Activated CD4-positive, alpha-beta memory T cell treated with anti-CD3 and anti-CD28 coated beads for 36 hours (primary cell): ENCODE data around the gene CDON. TPM values are rescaled to one million over a fixed set of nuclear protein-coding genes. Genes with fewer than 3 reads are reported as not detected.

Experiments
- CTCF ChIA-PET: fragments of 350-600 bp; sonication (Branson Sonifier 250); formaldehyde crosslinking; loops from one replicate; lab custom pipeline; 2021; ENCODE audit warnings: antibody characterized with exemption, inconsistent platforms; lab: Charles Lee
- POLR2A ChIA-PET: fragments of 350-600 bp; sonication (Branson Sonifier 250); formaldehyde crosslinking; loops from one replicate; lab custom pipeline; 2021; ENCODE audit warnings: antibody characterized with exemption; lab: Charles Lee
- DNase-seq: peaks from one replicate; pipeline ENCODE4 v3.0.0-alpha.2; 2020
- H3K27ac Mint-ChIP-seq: one replicate; pipeline ENCODE4 v1.8.0; 2021; ENCODE audit warnings: mixed read lengths
- H3K27me3 Mint-ChIP-seq: one replicate; pipeline ENCODE4 v1.8.0; 2021; ENCODE audit warnings: mixed read lengths
- H3K36me3 Mint-ChIP-seq: one replicate; pipeline ENCODE4 v1.8.0; 2021; ENCODE audit warnings: mixed read lengths
- H3K4me1 Mint-ChIP-seq: one replicate; pipeline ENCODE4 v1.8.0; 2021; ENCODE audit warnings: low read depth, mixed read lengths
- H3K4me3 Mint-ChIP-seq: one replicate; pipeline ENCODE4 v1.8.0; 2021; ENCODE audit warnings: mild to moderate bottlenecking, mixed read lengths
- H3K9me3 Mint-ChIP-seq: one replicate; pipeline ENCODE4 v1.8.0; 2021; ENCODE audit warnings: mixed read lengths
- intact Hi-C: fragments of 100-400 bp; cut with micrococcal nuclease; formaldehyde crosslinking; loops from one replicate; pipeline ENCODE4 v1.15.1; 2023
- total RNA-seq, 2 experiments: library from RNA; stranded (reverse); gene quantifications; one replicate each; pipeline ENCODE4 v1.2.3, GENCODE V29; 2021

The CDON gene
- total RNA-seq, 2 experiments from 2014 or later: 2.5 to 2.7 TPM

DNA sequence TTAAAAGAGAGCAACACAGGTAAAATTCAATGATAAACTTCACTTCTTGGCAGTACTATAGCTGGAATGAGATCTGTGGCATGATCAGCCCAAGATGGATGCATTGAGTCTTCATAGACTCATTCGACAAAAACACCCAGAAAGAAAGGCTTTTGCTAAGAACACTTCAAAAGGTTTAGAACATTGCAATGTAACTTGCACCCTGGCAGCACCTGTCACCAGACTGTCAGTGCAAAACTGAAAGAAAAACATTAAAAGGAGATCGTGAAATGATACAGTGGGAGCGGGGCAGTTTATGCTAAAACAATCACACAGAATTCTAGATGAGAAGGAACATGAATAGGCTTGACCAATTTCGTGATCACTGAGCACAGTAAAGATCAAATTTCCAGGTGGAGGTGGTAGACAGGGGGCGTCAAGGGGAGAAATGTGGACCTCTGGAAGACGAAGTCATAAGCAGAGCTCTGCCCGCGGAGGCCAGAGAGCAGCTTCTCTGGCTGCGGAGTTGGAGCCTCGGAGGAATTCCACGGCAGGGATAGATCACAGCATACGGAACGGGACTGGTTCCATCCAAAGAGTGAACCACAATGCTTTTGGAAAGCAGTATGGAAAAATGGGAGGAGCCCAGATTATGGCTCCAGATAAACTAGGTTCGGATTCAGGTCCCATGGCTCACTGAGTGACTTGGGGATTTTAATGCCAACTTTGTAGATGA is 104.9 kb downstream of the CDON start:
- no peaks in the 10 kb centered on the region for H3K27me3 Mint-ChIP-seq
- H3K4me3 Mint-ChIP-seq: no peak overlapping the region
- H3K27ac Mint-ChIP-seq: no peak overlapping the region
- POLR2A ChIA-PET: no interaction called here
- H3K9me3 Mint-ChIP-seq: peaks cover 7% of the 10 kb centered on the region
- peaks cover 4% of the 10 kb centered on the region for H3K4me1 Mint-ChIP-seq
- no peak for DNase-seq
- intact Hi-C loops: no loop called here
- CTCF ChIA-PET: interaction anchor here (1.0 kb wide), 1 partner anchor 236 kb away, joined by 3 read pairs; no protein-coding TSS in a partner anchor
- peaks cover 2% of the 10 kb centered on the region for H3K36me3 Mint-ChIP-seq

DNA sequence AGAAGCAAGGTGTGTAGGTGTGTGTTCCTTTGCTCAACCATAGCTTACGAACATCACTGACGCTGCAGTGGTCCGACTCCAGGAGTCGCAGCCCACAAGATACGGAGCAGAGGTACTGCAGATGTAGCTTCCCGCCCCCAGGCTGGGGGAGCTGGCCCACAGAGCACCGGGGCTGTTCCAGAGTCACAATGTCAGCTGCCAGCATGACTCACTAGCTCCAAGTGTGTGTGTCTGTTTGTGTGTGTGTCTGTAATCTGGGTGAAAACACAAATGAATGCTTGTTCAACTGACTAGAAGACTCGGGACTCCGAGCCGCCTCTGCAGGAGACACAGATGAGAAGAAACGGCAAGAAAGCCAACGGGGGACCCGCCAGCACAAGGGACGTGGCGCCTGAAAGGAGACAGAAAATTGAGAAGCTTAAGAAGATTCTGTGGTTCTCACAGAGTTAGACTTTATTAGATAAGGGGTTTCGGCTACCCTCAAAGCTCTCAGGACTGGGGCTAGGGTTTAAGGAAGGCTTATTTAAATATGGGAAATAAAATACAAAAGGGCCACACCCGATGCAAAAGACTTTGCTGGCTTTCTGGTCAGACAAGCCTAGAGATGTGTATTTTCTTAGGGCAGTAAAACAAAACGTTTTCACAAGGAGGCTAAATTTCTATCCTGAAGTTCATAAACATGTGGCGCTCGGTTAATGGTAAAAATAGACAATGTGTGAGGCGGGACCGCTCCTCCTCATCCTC is 106.1 kb downstream of the CDON start:
- Mint-ChIP-seq H3K36me3 (no peaks in the 10 kb centered on the region), H3K27me3 (no peaks in the 10 kb centered on the region), H3K4me1 (peaks cover 4% of the 10 kb centered on the region), H3K27ac (no peak overlapping the region), H3K4me3 (no peak overlapping the region), H3K9me3 (no peaks in the 10 kb centered on the region)
- DNase-seq: no peak
- intact Hi-C loops: no loop called here
- POLR2A ChIA-PET: no interaction called here
- CTCF ChIA-PET: interaction anchor here (1.3 kb wide), 1 partner anchor 14 kb away, joined by 6 read pairs; no protein-coding TSS in a partner anchor

DNA sequence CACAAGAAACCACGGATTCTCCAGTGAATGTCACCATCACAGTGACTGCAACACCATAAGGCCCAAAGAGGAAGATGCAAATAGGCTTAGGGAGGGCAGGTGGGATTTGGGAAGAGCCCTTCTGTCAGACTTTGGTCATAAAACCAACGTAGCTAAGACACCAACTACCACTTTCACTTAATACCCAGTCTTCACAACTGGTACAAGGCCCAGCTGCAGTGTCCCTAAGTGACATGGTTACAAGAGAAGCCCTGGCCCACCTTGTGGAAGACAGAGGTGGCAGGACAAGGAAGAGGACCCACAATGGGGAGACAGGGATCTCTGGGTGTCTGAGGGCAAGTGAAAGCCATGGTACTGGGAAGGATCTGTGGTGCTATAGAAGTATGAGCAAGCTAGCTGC is 106.8 kb downstream of the CDON start:
- Mint-ChIP-seq H3K36me3 (no peaks in the 10 kb centered on the region), H3K27ac (no peak overlapping the region), H3K4me1 (peaks cover 4% of the 10 kb centered on the region), H3K9me3 (no peaks in the 10 kb centered on the region), H3K27me3 (no peaks in the 10 kb centered on the region), H3K4me3 (no peak overlapping the region)
- intact Hi-C loops: no loop called here
- ChIA-PET POLR2A (no interaction called here), CTCF (interaction anchor here (1.3 kb wide), 1 partner anchor 14 kb away, joined by 6 read pairs; no protein-coding TSS in a partner anchor)
- DNase-seq: no peak

DNA sequence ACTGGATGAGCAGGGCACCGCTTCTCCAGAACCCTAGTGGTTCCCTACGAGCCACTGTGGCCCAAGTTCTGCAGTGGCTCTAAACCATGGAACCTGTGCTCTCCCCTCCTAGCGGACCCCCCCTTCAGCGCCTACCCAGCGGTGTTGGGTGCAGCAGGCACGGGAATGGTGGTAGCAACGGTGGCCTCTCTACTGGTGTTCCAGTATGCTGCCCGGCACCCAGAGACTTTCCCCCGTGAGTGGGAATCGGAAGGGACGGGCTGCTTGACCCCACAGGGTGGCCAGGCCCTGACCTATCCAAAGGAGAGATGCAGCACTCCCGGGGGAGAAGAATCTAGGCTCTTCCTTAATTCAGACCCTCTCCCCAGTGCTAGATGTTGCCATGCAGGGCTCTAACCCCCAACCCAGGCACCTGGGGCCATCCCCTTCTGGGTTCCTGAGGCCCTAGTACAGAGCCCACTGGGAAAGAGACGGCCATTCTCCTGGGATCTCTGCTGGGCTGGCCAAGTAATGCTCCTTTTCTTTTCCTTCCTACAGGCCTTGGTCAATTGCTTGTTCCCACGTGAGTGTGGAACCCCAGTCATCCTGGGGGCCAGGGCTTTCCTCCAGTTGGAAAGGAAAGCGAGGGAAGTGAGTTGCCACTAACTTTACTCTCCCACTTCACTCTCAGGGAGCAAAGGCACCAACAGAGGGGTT is 107.6 kb downstream of the CDON start:
- ChIA-PET CTCF (no interaction called here), POLR2A (no interaction called here)
- no peaks in the 10 kb centered on the region for H3K9me3 Mint-ChIP-seq
- H3K27ac Mint-ChIP-seq: no peak overlapping the region
- H3K4me3 Mint-ChIP-seq: no peak overlapping the region
- intact Hi-C loops: no loop called here
- H3K36me3 Mint-ChIP-seq: no peaks in the 10 kb centered on the region
- DNase-seq: no peak
- peaks cover 1% of the 10 kb centered on the region for H3K27me3 Mint-ChIP-seq
- H3K4me1 Mint-ChIP-seq: peaks cover 4% of the 10 kb centered on the region

DNA sequence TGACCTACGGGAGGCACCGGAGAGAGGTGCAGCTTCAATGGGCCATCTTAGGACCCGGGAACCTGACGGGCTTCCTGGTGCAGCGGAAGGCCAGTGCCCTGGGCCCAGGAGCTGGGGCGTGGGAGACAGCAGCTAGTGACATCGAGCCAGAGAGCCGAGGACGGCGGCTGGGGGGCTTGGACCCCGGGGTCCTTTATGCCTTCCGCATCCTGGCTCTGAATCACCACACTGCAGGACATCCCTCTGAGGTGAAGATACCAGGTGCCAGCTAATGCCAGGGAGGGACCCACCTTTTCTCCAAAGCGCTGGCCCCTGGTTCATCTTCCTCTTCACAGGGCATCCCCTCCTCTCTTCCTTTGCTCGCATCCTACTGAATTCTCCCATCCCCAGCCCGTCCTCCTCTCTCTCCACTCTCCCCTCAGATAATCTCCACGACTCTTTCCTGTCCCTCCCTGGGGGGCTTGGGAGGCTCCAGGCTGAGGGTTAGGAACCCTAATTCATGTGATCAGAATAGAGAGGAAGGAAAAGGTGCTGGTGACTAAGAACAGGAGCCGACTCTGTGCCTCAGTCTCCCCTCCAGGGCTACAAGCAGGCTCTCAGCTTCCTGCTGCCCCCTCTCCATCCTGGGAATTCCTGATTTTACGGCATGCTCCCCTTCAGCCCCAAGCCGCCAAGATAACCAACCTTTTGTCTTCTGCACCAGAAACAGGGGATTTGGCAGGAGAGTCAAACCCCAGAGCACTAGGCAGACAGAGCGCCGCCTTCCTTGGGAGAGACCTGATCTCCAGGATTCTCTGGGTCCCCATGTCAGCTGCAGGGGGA is 108.3 kb downstream of the CDON start:
- Mint-ChIP-seq H3K27me3 (peaks cover 3% of the 10 kb centered on the region), H3K36me3 (no peaks in the 10 kb centered on the region), H3K27ac (no peak overlapping the region), H3K9me3 (no peaks in the 10 kb centered on the region), H3K4me1 (peaks cover 4% of the 10 kb centered on the region), H3K4me3 (no peak overlapping the region)
- ChIA-PET POLR2A (no interaction called here), CTCF (no interaction called here)
- intact Hi-C loops: no loop called here
- DNase-seq: no peak

DNA sequence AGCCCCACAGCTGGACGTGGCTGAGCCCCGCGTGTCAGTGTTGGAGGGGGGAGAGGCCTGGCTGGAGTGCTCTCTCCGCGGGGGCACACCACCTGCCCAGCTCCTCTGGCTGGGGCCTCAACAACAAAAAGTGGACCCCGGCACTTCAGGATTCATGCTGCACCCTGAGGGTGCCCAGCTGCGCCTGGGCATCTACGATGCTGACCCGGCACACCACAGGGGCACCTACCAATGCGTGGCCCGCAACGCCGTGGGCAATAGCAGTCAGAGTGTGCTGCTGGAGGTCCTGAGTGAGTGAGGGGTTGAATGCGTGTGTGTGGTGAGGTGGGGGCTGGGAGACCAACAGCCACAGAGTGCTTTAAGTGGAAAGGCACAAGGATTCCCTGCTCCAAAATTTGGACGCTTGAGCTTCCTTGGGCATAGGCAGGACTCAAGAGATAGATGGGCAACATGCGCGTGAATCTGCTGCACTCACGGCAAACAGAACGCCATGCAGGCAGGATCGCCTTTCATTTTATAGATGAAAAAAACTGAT is 109.2 kb downstream of the CDON start:
- no peak for DNase-seq
- CTCF ChIA-PET: interaction anchor here (0.6 kb wide), 1 partner anchor 10 kb away, joined by 3 read pairs; no protein-coding TSS in a partner anchor
- Mint-ChIP-seq H3K27ac (no peak overlapping the region), H3K9me3 (no peaks in the 10 kb centered on the region), H3K4me1 (peaks cover 4% of the 10 kb centered on the region), H3K36me3 (no peaks in the 10 kb centered on the region), H3K27me3 (peaks cover 3% of the 10 kb centered on the region), H3K4me3 (no peak overlapping the region)
- intact Hi-C loops: no loop called here
- POLR2A ChIA-PET: no interaction called here

DNA sequence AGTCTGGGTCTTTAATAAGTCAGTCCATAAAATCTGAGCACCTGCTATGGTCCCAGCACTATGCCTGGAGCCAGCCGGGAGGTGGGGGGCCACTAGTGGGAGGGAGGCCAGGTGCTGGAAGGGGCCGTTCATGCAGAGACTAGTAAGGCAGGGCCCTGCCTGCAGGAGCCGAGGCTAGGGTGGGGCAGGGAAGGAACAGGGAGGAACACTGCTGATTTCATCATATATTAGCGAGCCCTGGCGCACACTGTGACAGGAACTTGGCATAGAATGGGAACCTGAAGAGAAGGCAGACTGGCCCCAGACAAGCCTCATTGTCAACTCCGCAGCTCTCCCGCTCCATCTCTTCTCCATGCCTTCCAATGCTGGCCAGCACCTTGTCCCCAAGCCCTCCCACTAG is 109.7 kb downstream of the CDON start:
- no peaks in the 10 kb centered on the region for H3K9me3 Mint-ChIP-seq
- no peak overlapping the region for H3K4me3 Mint-ChIP-seq
- H3K36me3 Mint-ChIP-seq: no peaks in the 10 kb centered on the region
- intact Hi-C loops: no loop called here
- DNase-seq: no peak
- POLR2A ChIA-PET: no interaction called here
- peaks cover 3% of the 10 kb centered on the region for H3K27me3 Mint-ChIP-seq
- no peak overlapping the region for H3K27ac Mint-ChIP-seq
- CTCF ChIA-PET: interaction anchor here (0.6 kb wide), 1 partner anchor 9 kb away, joined by 3 read pairs; no protein-coding TSS in a partner anchor
- H3K4me1 Mint-ChIP-seq: peaks cover 4% of the 10 kb centered on the region

DNA sequence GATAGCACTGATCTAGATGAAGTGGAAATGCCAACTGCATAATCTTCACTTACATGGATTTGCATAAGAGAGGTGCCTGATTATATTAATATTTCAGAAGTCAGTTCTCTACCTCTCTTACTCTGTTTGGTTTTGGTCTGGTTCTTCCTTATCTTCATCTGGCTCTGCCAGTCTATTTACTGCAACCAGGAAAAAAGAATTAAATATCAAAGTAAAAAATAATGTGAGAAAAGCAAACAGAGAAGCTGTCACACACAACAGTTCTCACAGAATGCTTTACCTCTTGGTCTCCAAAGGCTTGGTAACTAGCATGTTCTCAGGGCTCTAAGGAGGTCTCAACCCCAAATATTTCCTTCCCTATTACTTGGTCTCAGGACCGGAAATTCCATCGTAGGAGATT is 110.1 kb downstream of the CDON start:
- Mint-ChIP-seq H3K27ac (no peak overlapping the region), H3K36me3 (no peaks in the 10 kb centered on the region), H3K4me3 (no peak overlapping the region), H3K27me3 (peaks cover 3% of the 10 kb centered on the region), H3K9me3 (no peaks in the 10 kb centered on the region), H3K4me1 (peaks cover under 1% of the 10 kb centered on the region)
- ChIA-PET POLR2A (no interaction called here), CTCF (interaction anchor here (0.6 kb wide), 1 partner anchor 9 kb away, joined by 3 read pairs; no protein-coding TSS in a partner anchor)
- no peak for DNase-seq
- intact Hi-C loops: no loop called here

DNA sequence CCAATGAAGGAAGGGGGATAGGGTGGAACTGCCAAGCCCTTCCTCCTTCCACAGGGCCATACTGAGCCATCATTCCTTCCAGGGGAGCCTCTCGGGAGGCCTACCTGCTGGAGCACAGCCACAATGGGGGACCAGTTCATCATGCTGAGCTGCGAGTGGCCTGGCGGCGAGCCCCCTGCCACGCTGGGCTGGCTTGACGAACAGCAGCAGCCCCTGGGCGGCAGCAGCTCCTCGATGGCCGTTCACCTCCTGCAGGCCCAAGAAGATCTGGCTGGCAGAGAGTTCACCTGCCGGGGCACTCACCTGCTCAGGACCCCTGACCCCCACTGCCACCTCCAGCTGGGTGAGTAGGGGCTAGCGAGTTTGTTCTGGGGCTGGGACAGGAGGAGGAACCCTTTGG is 110.9 kb downstream of the CDON start:
- H3K36me3 Mint-ChIP-seq: no peaks in the 10 kb centered on the region
- no peak overlapping the region for H3K4me3 Mint-ChIP-seq
- CTCF ChIA-PET: no interaction called here
- no peak for DNase-seq
- no peak overlapping the region for H3K27ac Mint-ChIP-seq
- intact Hi-C loops: no loop called here
- POLR2A ChIA-PET: no interaction called here
- H3K4me1 Mint-ChIP-seq: no peaks in the 10 kb centered on the region
- peaks cover 5% of the 10 kb centered on the region for H3K27me3 Mint-ChIP-seq
- no peaks in the 10 kb centered on the region for H3K9me3 Mint-ChIP-seq

DNA sequence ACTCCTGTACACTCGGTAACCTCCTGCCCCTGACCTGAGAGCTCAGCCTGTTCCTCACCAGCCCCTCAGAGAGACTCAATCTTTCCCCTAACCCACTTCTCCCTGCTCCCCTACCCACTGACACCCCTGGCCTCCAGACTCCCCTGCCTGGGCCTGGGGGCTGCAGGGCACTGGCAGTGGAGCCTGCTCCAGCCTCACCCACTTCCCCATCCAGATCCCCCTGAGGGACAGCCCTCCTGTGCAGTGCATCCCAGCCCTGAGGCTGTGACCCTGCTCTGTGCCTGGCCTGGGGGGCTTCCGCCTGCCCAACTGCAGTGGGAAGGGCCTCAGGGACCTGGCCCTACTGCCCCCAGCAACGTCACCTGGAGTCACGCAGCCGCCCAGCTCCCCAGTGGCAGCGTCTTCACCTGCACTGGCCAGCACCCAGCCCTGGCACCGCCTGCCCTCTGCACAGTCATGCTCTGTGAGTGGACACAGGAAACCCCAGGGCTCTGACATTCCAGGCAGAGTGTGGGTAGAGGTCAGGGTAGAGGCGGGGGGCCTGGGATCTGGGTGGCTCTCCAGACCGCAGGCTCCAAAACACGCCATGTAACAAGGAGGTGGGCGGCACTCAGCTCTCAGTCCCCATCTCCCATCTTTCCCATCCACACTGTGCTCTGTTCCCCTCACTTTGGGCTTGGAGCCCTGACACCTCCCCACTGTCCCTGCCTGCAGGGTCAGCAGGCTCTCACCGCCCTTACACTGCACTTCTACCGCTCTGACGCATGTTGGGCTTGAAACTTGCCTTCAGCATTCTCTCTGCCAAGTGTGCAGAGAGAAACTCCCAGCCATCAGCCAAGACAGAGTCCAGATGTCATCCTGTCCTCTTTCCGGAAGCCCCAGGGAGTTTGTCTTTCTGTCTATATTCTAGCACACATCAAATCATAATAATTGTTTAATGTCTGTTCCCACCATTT is 111.7 kb downstream of the CDON start:
- Mint-ChIP-seq H3K4me1 (no peaks in the 10 kb centered on the region), H3K9me3 (no peaks in the 10 kb centered on the region), H3K36me3 (no peaks in the 10 kb centered on the region), H3K4me3 (no peak overlapping the region), H3K27me3 (peaks cover 5% of the 10 kb centered on the region), H3K27ac (no peak overlapping the region)
- DNase-seq: no peak
- ChIA-PET CTCF (interaction anchor here (1.2 kb wide), 1 partner anchor 243 kb away, joined by 3 read pairs; no protein-coding TSS in a partner anchor), POLR2A (no interaction called here)
- intact Hi-C loops: no loop called here

DNA sequence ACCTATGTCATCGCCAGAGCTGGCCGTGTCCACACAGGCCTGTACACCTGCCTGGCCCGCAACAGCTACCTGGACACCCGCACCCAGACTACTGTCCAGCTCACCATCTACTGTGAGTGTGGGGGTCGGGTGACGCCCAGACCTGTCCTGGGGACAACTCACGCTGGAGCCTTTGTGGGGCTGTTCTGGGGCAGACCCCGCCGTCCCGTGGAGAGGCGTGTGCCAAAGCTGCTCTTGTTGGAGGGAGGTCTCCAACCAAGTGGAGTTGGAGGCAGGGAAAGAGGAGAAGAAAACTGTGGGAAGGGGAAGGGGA is 112.5 kb downstream of the CDON start:
- intact Hi-C loops: no loop called here
- ChIA-PET POLR2A (no interaction called here), CTCF (interaction anchor here (1.2 kb wide), 1 partner anchor 244 kb away, joined by 3 read pairs; no protein-coding TSS in a partner anchor)
- no peak for DNase-seq
- H3K27me3 Mint-ChIP-seq: peaks cover 5% of the 10 kb centered on the region
- H3K9me3 Mint-ChIP-seq: no peaks in the 10 kb centered on the region
- no peak overlapping the region for H3K27ac Mint-ChIP-seq
- no peaks in the 10 kb centered on the region for H3K36me3 Mint-ChIP-seq
- H3K4me3 Mint-ChIP-seq: no peak overlapping the region
- H3K4me1 Mint-ChIP-seq: no peaks in the 10 kb centered on the region
